ENCODE measurements around the gene TNFRSF25. TPM values are rescaled to one million over a fixed set of nuclear protein-coding genes. Genes with fewer than 3 reads are reported as not detected.
A peak's percentile ranks its signal among the peaks of the same experiment; 100 is the strongest.

TNFRSF25 gene
- total RNA-seq, 2 experiments from 2014 or later, result 57.3 to 66.7 TPM

- DNase-seq (no peak), ATAC-seq (no peak)
- H3K4me1 Mint-ChIP-seq, result peaks cover 7% of the 10 kb centered on the region
- no peak overlapping the region for H3K4me3 Mint-ChIP-seq
- ChIA-PET POLR2A (interaction anchor here (0.6 kb wide), 1 partner anchor 405 kb away, joined by 3 read pairs; no protein-coding TSS in a partner anchor), CTCF (interaction anchor here (0.6 to 0.9 kb wide), 2 partner anchors 28 to 127 kb away, joined by 3 read pairs; no protein-coding TSS in a partner anchor)
- no peaks in the 10 kb centered on the region for H3K9me3 Mint-ChIP-seq (ENCODE audit: low read depth)
- H3K27me3 Mint-ChIP-seq, result peaks cover 24% of the 10 kb centered on the region
- intact Hi-C loops (cut with DNase I, micrococcal nuclease), result loop anchor here in 1 of 2 experiments (5.0 kb wide), 2 partner anchors 42 to 733 kb away; no protein-coding TSS in a partner anchor
- H3K36me3 Mint-ChIP-seq (ENCODE audit: low read depth), result no peaks in the 10 kb centered on the region
- H3K27ac Mint-ChIP-seq, result no peak overlapping the region
Observed at GRCh38 chr1:6484826-6485167, 18.8 kb upstream of the TNFRSF25 start.

- no peak overlapping the region for H3K4me3 Mint-ChIP-seq
- H3K27me3 Mint-ChIP-seq, result peaks cover 24% of the 10 kb centered on the region
- POLR2A ChIA-PET, result no interaction called here
- H3K27ac Mint-ChIP-seq, result no peak overlapping the region
- ATAC-seq (no peak), DNase-seq (no peak)
- H3K36me3 Mint-ChIP-seq (ENCODE audit: low read depth), result no peaks in the 10 kb centered on the region
- intact Hi-C loops (cut with DNase I, micrococcal nuclease), result no loop called here
- peaks cover 7% of the 10 kb centered on the region for H3K4me1 Mint-ChIP-seq
- H3K9me3 Mint-ChIP-seq (ENCODE audit: low read depth), result no peaks in the 10 kb centered on the region
- CTCF ChIA-PET, result interaction anchor here (1.1 kb wide), 1 partner anchor 24 kb away, joined by 3 read pairs; no protein-coding TSS in a partner anchor
Observed at GRCh38 chr1:6483761-6484117, 17.8 kb upstream of the TNFRSF25 start.

GRCh38 chr1:6483017-6483760, 17.2 kb upstream of the TNFRSF25 start:
- Mint-ChIP-seq H3K36me3 (ENCODE audit: low read depth) (no peaks in the 10 kb centered on the region), H3K27me3 (peaks cover 24% of the 10 kb centered on the region), H3K4me1 (peaks cover 7% of the 10 kb centered on the region), H3K4me3 (no peak overlapping the region), H3K27ac (no peak overlapping the region), H3K9me3 (ENCODE audit: low read depth) (no peaks in the 10 kb centered on the region)
- DNase-seq (no peak), ATAC-seq (no peak)
- ChIA-PET POLR2A (no interaction called here), CTCF (interaction anchor here (1.1 kb wide), 1 partner anchor 24 kb away, joined by 3 read pairs; no protein-coding TSS in a partner anchor)
- intact Hi-C loops (cut with DNase I, micrococcal nuclease), result no loop called here

GRCh38 chr1:6481820-6482219, 15.8 kb upstream of the TNFRSF25 start:
- no peak for ATAC-seq
- ChIA-PET CTCF (interaction anchor here (0.7 to 2.1 kb wide), 3 partner anchors 11 to 134 kb away, joined by 3 to 5 read pairs (median 3); no protein-coding TSS in a partner anchor), POLR2A (no interaction called here)
- H3K9me3 Mint-ChIP-seq (ENCODE audit: low read depth), result no peaks in the 10 kb centered on the region
- H3K27me3 Mint-ChIP-seq, result peaks cover 22% of the 10 kb centered on the region
- no peak for DNase-seq
- no peak overlapping the region for H3K27ac Mint-ChIP-seq
- intact Hi-C loops (cut with DNase I, micrococcal nuclease), result no loop called here
- no peak overlapping the region for H3K4me3 Mint-ChIP-seq
- no peaks in the 10 kb centered on the region for H3K36me3 Mint-ChIP-seq (ENCODE audit: low read depth)
- peaks cover 7% of the 10 kb centered on the region for H3K4me1 Mint-ChIP-seq

GRCh38 chr1:6477039-6477820, 11.3 kb upstream of the TNFRSF25 start:
- intact Hi-C loops (cut with DNase I, micrococcal nuclease), result loop anchor here in 1 of 2 experiments (5.0 kb wide), 1 partner anchor 130 kb away; no protein-coding TSS in a partner anchor
- POLR2A ChIA-PET, result no interaction called here

GRCh38 chr1:6476483-6476882, 10.5 kb upstream of the TNFRSF25 start:
- ChIA-PET POLR2A (no interaction called here), CTCF (interaction anchor here (0.9 to 2.2 kb wide), 4 partner anchors 10 to 22 kb away, joined by 3 to 10 read pairs (median 4); no protein-coding TSS in a partner anchor)
- no peaks in the 10 kb centered on the region for H3K27me3 Mint-ChIP-seq

More at GRCh38 chr1:6477039-6477820, 11.3 kb upstream of the TNFRSF25 start:
- DNase-seq (no peak), ATAC-seq (no peak)
- Mint-ChIP-seq H3K4me1 (peaks cover 2% of the 10 kb centered on the region), H3K27me3 (peaks cover 2% of the 10 kb centered on the region), H3K9me3 (ENCODE audit: low read depth) (no peaks in the 10 kb centered on the region), H3K36me3 (ENCODE audit: low read depth) (no peaks in the 10 kb centered on the region), H3K4me3 (no peak overlapping the region), H3K27ac (no peak overlapping the region)
- CTCF ChIA-PET, result interaction anchor here (0.7 to 2.2 kb wide), 7 partner anchors 9 to 340 kb away, joined by 3 to 10 read pairs (median 4); no protein-coding TSS in a partner anchor

GRCh38 chr1:6475381-6476133, 9.6 kb upstream of the TNFRSF25 start:
- Mint-ChIP-seq H3K4me3 (no peak overlapping the region), H3K9me3 (ENCODE audit: low read depth) (no peaks in the 10 kb centered on the region), H3K4me1 (peaks cover 2% of the 10 kb centered on the region), H3K36me3 (ENCODE audit: low read depth) (no peaks in the 10 kb centered on the region), H3K27ac (no peak overlapping the region), H3K27me3 (no peaks in the 10 kb centered on the region)
- intact Hi-C loops (cut with DNase I, micrococcal nuclease), result loop anchor here (1.0 to 5.0 kb wide), 4 partner anchors 13 to 229 kb away; no protein-coding TSS in a partner anchor
- peak; percentile 84 for DNase-seq
- CTCF ChIA-PET, result interaction anchor here (0.9 to 2.2 kb wide), 3 partner anchors 11 to 23 kb away, joined by 3 to 10 read pairs (median 3); no protein-coding TSS in a partner anchor
- ATAC-seq, result peak; percentile 94
- POLR2A ChIA-PET, result no interaction called here

More at GRCh38 chr1:6476483-6476882, 10.5 kb upstream of the TNFRSF25 start:
- no peak for ATAC-seq
- Mint-ChIP-seq H3K36me3 (ENCODE audit: low read depth) (no peaks in the 10 kb centered on the region), H3K9me3 (ENCODE audit: low read depth) (no peaks in the 10 kb centered on the region), H3K4me3 (no peak overlapping the region), H3K4me1 (peaks cover 2% of the 10 kb centered on the region), H3K27ac (no peak overlapping the region)
- DNase-seq, result no peak
- intact Hi-C loops (cut with DNase I, micrococcal nuclease), result loop anchor here (1.0 to 5.0 kb wide), 2 partner anchors 12 to 129 kb away; no protein-coding TSS in a partner anchor

GRCh38 chr1:6474815-6475282, 8.9 kb upstream of the TNFRSF25 start:
- intact Hi-C loops (cut with DNase I, micrococcal nuclease), result loop anchor here in 1 of 2 experiments (1.0 to 5.0 kb wide), 3 partner anchors 52 to 229 kb away; no protein-coding TSS in a partner anchor
- POLR2A ChIA-PET, result no interaction called here
- Mint-ChIP-seq H3K4me3 (no peak overlapping the region), H3K27ac (no peak overlapping the region), H3K9me3 (ENCODE audit: low read depth) (no peaks in the 10 kb centered on the region), H3K27me3 (no peaks in the 10 kb centered on the region), H3K36me3 (ENCODE audit: low read depth) (no peaks in the 10 kb centered on the region), H3K4me1 (peaks cover 2% of the 10 kb centered on the region)
- ATAC-seq (no peak), DNase-seq (no peak)
- CTCF ChIA-PET, result no interaction called here

GRCh38 chr1:6473974-6474814, 8.2 kb upstream of the TNFRSF25 start:
- Mint-ChIP-seq H3K27me3 (no peaks in the 10 kb centered on the region), H3K36me3 (ENCODE audit: low read depth) (no peaks in the 10 kb centered on the region), H3K9me3 (ENCODE audit: low read depth) (no peaks in the 10 kb centered on the region), H3K4me3 (no peak overlapping the region), H3K4me1 (peaks cover 2% of the 10 kb centered on the region), H3K27ac (no peak overlapping the region)
- ATAC-seq, result no peak
- ChIA-PET POLR2A (no interaction called here), CTCF (no interaction called here)
- intact Hi-C loops (cut with DNase I, micrococcal nuclease), result no loop called here
- no peak for DNase-seq

GRCh38 chr1:6473156-6473555, 7.2 kb upstream of the TNFRSF25 start:
- ChIA-PET CTCF (interaction anchor here (0.7 to 1.8 kb wide), 7 partner anchors 7 to 89 kb away, joined by 3 to 9 read pairs (median 4); no protein-coding TSS in a partner anchor), POLR2A (no interaction called here)
- Mint-ChIP-seq H3K4me3 (no peak overlapping the region), H3K27ac (no peak overlapping the region), H3K4me1 (peaks cover 2% of the 10 kb centered on the region), H3K9me3 (ENCODE audit: low read depth) (no peaks in the 10 kb centered on the region), H3K36me3 (ENCODE audit: low read depth) (no peaks in the 10 kb centered on the region), H3K27me3 (no peaks in the 10 kb centered on the region)
- ATAC-seq, result no peak
- no peak for DNase-seq
- intact Hi-C loops (cut with DNase I, micrococcal nuclease), result no loop called here
